GM18498 (cell line): ENCODE measurements around the gene KRT74.
"Not testable (repeated sequence)": the region's sequence is repeated elsewhere in the genome, so short reads cannot be mapped to it uniquely, and the experiment has no call there.

Experiments
- ATAC-seq: cut with Tn5 transposase; IDR thresholded peaks from one replicate; pipeline ENCODE4 v1.9.1; 2021; ENCODE audit warnings: mild to moderate bottlenecking, moderate library complexity; ENCODE audit not compliant: unreplicated experiment

Gene KRT74

DNA sequence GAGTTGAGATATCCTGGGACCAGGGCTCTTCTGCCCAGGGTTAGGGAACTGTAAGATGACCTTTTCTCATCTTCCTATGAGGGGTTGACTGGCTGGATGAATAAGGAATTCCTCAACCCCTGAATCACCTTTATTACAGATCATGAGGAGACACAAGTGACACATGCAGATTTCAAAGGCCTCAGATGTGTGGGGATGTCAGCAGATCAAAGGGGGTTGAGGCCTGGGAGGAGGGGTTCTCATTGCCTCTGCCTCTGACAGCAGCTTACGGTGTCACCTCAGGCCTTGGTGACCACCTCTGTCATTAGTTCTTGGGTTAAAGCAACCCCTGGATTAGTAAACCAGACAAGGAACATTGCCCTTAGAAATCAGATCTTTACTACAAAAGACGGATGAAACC, 29.7 kb upstream of the KRT74 start:
- no peak for ATAC-seq

DNA sequence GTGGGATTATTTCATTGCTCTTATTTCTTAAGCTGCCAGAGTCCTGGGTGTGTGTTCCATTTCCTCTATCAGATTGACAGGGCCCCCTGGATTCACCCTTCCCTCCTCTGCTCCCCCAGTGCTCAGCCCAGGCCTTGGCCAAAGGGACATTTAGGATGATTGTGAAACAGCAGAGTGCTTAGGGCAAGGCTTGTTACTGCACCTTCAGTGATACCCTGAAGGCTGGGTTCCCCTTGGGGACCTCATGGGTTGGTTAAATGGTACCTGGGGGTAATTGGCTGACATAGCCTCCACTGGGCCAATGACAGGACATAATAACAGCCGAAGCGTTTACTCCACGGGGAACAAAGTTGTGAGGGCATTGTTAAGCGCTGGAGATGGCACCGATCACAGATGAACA, 28.9 kb upstream of the KRT74 start:
- ATAC-seq, result no peak

DNA sequence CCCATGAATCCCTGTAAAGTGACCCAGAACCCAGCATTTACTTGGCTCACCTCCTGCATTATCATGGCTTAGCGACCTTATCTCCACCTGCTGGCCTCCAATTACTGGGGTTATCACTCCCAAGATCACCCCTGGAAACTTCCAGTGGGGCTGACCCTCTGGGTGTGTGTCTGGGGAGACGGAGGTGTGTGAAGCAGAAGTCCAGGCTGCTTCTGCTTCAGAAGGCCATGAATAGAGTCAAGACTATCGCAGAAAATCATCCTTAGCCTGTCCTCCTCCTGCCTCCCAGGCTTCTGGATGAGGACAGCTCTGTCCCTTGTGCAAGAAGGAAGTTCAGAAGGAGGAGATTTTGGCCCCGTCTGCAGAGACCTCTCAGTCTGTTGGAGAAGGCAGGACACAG, 28.0 kb upstream of the KRT74 start:
- ATAC-seq, result no peak

DNA sequence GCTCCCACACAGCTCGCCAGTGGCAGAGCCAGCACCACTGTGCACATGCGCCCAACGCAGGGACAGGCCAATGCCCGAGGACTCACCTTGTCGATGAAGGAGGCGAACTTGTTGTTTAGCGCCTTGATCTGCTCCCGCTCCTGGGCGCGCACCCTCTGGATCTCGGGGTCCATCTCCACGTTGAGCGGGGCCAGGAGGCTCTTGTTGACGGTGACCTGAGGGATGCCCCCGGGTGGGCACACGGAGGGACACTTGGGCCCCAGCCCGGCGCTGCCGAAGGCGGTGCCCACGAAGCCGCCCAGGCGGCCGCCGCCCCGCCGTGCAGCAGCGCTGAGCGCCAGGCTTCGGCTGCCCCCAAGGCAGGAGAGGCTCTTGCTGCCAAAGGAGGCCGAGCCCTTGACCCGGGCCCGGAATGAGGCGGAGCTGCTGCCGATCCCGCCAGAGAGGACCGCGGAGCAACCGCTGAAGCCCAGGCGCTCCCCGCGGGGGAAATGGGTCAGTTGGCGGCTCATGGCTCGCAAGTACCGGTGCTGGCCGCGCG, 27.4 kb upstream of the KRT74 start, which contains the start of gene KRT72:
Gene KRT72 (minus strand): TSS at position 523 of the 541 bp plus-strand sequence. CDS start 11 bp downstream, at position 512.
- ATAC-seq, result no peak

DNA sequence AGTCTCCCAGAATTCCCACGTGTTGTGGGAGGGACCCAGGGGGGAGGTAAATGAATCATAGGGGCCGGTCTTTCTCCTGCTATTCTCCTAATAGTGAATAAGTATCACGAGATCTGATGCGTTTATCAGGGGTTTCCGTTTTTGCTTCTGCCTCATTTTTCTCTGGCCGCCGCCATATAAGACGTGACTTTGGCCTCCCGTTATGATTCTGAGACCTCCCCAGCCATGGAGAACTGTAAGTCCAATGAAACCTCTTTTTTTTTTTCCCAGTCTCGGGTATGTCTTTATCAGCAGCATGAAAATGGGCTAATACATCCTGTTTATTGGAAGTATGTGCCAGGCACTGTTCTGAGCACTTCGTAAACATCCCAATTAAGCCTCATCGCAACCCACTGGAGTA, 26.8 kb upstream of the KRT74 start:
- no peak for ATAC-seq

DNA sequence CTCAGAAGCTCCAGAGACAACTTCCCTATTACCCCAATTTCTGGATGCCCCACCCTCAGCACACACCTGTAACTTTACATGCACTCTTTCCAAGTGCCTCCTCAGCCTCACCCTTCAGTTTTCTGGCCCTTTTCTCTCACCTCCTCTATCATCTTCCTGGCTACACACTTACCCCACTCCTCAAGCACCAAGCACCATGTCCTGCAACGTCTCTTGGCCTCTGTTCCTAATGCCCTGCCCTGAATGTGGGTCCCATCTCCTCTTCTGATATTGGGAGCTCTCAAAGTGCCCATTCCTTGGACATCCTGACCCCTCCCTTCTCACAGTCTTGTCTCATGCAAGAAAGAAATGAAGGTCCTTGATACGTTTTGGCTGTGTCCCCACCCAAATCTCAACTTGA, 26.4 kb upstream of the KRT74 start:
- no peak for ATAC-seq

DNA sequence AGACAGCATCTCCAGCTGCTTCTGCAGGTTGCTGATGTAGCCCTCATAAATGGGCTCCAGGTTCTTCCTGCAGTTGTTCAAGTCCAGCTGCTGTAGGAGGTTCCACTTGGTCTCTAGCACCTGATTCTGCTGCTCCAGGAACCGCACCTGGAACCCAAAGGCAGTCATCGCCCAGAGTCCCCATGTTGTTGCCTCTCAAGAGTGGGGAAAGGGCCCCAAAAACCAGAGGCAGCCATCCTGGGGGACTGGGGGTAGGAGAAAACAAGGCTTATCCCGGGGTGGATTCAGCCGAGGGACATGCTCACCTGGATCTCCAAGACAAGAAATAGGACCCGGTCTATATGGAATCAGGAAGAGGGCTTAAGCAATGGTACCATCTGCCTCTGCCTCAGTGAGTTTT, 25.3 kb upstream of the KRT74 start:
- no peak for ATAC-seq

DNA sequence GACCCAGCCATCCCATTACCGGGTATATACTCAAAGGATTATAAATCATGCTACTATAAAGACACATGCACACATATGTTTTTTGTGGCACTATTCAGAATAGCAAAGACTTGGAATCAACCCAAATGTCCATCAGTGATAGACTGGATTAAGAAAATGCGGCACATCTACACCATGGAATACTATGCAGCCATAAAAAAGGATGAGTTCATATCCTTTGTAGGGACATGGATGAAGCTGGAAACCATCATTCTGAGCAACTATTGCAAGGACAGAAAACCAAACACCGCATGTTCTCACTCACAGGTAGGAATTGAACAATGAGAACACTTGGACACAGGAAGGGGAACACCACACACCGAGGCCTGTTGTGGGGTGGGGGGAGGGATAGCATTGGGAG, 20.6 kb upstream of the KRT74 start:
- not testable (repeated sequence) for ATAC-seq

DNA sequence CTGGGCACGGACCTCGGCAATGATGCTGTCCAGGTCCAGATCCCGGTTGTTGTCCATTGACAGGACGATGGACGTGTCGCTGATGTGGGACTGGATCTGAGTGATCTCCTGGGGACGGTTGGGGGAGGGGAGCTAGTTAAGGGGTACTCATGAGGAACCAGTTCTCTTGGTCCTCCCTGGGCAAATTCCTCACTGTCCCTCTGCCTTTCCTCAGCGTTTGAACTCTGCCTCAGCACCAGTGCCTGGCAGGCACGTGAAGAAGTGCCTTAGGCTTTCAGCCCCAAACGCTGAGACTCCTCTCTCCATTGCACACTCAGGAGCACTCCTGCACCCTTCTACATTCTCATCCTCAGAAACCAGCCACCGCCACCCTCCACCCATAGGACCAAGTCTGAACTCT, 17.9 kb upstream of the KRT74 start:
- ATAC-seq, result no peak

DNA sequence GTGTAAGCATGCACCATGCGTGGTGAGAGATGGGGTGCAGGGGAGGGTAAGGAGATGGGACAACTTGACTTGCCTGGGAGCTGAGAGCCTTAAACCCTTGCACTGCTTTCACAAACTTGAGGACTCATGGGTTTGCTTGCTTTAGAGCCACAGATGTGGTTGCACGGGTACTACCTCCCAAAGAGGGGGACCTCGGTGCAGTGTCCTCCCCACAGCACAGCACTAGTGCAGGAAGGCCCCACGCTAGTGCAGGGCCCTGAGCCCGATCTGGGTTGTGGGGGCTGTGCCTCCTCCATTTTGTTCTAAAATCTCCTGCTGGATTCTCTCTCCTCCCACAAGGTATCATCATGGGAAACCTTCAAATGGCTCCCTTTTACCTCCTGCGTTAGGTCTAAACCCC, 16.4 kb upstream of the KRT74 start:
- no peak for ATAC-seq

DNA sequence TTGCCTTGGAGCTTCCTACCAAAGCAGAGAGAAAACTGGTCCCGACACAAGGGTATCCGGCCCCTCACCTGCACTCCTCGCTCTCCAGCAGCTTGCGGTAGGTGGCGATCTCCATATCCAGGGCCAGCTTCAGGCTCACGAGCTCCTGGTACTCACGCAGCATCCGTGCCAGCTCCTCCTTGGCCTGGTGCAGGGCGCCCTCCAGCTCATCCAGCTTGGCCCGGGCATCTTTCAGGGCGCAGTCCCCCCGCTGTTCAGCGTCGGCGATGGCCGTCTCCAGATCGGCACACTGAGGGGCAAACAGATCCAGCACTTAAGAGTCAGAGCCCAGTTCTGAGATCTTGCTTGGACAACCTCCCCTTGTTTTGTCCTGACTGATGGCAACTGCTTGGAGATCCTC, 13.9 kb upstream of the KRT74 start:
- no peak for ATAC-seq

DNA sequence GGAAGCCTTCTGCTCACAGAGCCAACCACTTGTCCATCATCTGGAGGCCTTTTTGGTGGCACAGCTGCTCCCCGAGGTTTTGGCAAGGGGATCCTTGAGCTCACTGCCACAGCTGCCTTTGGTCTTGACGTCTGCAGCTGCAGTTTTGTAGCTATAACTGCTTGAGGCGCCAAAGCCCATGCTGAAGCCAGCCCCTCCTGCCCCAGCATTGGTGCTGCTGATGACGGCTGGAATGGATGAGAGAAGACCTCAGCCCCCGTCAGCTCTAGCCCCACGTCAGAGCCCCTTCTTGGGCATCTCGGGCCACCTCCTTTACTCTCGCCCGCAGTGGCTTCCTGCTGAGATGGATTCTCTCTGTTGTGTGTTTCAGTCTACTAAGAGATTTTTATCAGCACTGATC, 12.3 kb upstream of the KRT74 start:
- ATAC-seq, result no peak

DNA sequence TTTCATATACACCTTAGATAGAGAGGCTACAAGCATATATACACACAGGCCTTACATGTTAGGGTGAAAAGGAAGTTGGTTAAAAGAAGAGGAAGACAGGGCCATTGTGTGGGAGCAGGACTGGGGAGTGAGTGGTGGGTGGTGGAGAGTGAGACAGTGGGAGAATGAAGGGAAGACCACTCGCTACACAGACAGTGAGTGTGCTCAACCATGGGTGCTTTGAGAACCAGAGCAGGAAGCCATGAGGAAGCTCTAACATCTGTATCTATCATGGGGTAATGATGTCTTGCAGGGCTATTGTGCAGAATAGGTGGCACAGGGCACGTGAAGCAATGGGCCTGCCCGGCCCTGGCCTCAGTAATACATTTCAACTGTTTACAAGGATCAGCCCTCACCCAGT, 11.4 kb upstream of the KRT74 start:
- no peak for ATAC-seq

DNA sequence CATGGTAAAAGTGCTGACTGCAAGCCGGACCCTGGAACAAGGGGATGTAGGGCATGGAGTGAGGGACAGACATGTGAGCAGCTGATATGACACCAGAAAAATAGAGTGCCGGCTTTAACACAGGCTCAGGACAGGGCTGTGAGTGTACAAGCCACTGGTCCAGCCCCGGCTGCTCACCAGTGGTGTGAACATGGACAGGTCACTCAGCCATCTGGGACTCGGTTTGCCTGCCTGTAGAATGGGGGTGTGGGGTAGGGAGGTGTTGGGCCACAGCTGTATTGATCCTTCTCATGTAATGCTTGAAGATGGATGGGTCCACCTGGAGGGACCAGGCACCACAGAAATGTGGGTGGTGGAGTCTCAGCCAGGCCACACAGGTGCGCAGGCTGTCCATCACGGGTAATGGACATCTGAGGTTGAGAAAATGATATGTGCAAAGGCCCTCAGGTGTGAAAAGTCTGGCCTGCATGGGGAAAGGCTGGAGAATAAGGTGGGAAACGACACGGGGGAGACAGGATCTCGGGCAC, 10.6 kb upstream of the KRT74 start:
- ATAC-seq, result no peak

DNA sequence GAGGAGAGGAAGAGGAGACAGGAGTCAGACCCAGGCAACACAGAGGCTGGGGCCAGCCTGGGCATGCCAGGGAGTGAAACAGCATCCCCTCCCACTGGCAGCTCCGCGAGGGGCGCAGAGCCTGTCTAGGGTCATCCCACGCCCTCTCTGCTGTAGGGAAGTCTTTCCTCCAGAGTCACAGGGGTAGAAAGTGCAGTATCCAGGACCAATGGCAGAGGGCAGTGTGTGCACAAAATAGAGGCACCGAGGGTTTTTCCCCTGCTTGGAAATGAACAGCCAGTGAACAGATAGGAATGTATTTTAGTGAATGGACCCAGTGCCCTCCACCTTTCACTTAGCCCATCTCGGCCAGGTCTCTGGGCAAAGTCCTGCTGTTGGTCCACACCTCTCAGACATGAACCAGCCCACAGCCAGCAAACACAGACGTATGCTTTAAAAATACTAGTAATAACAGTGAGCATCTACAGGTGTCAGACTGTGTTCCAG, 9.4 kb upstream of the KRT74 start:
- ATAC-seq, result peak; percentile 48

DNA sequence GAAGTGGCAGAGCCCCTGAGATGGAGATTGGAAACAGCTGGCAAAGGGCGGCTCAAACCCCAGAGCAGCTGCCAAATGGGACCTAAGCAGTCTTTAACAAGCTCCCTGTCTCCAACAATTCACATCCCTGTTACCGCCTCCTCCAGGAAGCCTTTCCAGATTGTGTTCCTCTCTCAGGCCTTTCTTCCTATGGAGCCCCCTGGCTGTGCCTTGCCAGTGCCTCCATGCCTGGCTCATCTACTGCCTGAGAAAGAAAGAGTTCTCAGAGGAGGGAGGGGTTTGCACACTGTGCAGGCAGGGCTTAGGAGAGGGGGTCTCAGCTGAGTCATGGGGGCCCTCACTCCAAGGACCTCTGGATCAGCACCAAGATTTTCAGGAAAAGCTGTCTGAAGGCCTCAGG, 8.8 kb upstream of the KRT74 start:
- no peak for ATAC-seq

DNA sequence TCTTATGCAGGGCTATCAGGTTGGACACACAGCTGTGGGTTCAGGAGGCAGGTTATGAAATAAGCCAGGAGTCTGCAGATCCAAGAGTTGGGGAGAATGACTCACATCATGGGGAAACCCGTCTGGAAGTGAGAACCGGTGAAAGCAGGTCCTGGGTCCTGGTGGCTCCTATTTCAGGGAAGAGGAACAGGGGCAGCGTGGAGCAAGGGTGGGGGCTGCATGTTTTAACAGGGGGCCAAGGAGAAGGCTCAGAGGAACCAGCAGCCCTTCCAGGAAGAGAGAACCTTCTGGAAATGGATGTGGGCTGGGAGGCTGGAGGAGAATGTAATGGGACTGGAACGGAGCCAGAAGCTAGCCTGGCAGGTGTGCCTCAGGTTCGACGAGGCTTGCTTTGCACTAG, 7.8 kb upstream of the KRT74 start:
- no peak for ATAC-seq

DNA sequence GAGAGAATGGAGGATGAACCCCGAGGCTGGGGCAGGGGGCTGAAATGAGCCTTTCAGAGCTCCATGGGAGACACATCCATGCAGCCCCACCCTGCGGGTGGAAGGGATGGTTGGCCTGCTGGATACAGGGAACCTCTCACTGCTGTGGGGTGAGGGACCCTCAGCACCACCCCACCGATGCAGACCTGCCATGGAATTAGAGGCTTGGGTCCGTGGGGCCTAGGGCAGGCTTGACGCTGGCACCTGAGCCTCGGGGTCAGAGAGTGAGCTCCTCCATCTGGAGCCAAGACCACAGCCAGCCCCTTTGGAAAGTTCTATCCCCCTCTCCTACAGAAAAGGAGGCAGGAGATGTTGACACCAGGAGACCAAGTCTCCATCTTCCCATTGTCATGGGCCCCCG, 7.4 kb upstream of the KRT74 start:
- no peak for ATAC-seq

DNA sequence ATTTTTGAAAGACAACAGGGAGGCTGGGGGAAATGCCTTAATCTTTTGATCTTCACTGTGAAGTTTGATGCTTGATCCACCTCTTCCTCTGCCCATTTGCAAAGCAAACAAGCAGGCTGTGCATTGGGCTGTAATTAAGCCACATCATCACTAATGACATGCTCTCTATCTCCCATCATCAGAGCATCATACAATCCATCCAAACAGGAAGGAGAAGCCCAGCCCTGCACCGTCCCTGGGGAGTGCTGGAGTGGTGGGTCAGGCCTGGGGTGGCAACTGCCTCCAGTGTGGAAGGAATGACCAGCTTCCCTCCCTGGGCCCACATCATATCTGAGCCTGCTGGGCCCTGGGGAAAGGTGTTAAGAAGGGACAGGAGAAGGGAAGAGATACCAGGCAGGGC, 6.9 kb upstream of the KRT74 start:
- ATAC-seq, result no peak

DNA sequence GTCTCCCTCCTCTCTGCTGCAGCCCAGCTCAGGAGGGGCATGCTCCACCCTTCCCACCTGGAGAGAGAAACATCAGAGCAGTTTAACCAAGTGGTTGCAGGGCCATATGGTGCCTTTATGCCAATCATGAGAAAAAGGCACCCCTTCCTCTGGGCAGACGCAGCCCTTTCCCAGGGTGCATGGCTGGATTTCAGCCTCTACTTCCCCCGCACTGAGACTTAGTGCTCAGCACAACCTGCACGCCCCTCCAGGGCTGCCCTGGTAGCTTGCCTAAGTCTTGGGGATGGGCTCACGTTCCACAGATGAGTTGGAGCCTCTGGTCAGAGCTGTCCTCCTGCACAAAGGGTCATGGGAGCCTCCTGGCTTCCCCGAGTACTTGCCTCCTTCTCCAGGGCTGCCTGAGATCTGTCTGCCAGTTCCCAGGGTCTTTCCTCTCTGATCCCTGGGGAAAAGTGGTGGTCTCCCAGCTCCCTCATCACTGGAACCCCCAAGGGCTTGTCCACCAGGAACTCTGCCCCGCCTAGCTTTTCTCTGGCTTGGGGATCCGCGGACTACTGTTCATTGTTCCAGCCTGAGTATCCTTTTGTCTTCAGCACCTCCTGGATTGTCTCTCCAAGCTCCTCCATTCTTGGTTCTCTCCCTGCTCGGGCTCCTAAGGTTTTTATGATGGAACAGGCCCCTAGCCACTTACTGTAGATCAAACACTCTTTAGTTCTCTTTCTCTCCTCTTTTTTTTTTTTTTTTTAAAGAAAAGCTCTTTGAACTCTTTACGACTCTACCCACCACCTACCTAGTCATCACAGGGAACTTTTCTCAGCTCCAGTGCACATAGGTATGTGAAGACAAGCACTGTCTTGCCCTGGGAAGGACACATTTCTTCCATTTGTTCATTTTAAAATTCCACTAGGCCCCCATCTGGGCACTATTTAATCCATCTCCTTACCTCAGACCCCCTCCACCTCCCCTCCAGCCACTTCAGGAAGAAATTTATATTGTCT, 6.1 kb upstream of the KRT74 start:
- no peak for ATAC-seq

DNA sequence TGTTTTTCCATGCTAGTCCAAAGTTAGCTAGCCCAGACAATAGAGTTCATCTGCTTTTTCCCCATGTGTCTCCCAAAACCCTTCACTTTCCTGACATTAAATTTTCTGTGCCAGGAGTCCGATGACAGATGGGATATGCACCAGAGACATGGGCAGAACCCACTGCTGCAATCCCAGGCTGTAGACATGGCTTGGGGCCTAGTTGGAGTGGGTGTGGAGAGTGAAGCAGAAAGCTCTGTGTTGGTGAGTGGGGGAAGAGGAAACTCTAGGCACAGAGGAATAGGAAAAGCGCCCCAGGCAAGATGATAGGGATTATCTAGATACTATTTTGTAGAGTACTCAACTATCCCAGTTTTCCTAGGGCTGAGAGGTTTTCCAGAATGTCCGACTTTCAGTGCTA, 4.8 kb upstream of the KRT74 start:
- no peak for ATAC-seq

DNA sequence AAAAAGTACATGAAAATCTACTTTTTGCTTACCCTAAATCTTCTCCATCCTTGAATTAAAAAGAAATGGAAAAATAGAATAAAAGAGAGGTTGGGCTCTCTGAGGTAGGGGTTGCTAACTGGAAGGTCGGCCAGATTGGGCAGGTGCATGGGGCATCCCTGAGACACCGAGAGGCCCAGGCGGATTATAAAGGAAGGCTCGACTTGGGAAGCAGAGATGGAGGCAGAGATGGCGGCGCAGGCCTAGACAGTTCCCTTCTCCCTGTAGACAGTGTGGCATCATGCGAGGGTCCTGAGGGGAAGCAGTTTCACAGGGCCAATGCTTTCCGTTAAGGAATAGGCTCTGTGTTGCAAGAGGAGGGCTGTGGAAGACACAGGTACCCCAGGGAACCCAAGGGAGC, 3.7 kb upstream of the KRT74 start:
- no peak for ATAC-seq
